GM12878 (cell line): ENCODE data around the gene ERVH48-1.

Experiments
- CHD1 ChIP-seq: IDR thresholded peaks from 2 replicates; pipeline ENCODE4 v1.6.1; 2012; ENCODE audit warnings: low read depth, low read length, improper control_type of control experiment
- DPF2 ChIP-seq: fragments of 450-650 bp; IDR thresholded peaks from 2 replicates; pipeline ENCODE4 v1.6.1; 2017; ENCODE audit warnings: mild to moderate bottlenecking
- GABPA ChIP-seq: IDR thresholded peaks from 2 replicates; pipeline ENCODE4 v1.6.1; 2014; ENCODE audit warnings: antibody characterized with exemption, low read depth, mild to moderate bottlenecking, inconsistent platforms
- JUND ChIP-seq: IDR thresholded peaks from 2 replicates; pipeline ENCODE4 v1.6.1; 2012; ENCODE audit warnings: low read depth, mild to moderate bottlenecking, low read length, improper control_type of control experiment, moderate library complexity
- NR2C1 ChIP-seq: fragments of 450-650 bp; IDR thresholded peaks from 2 replicates; pipeline ENCODE4 v1.6.1; 2017; ENCODE audit warnings: antibody characterized with exemption, mild to moderate bottlenecking, moderate library complexity
- TAF1 ChIP-seq: IDR thresholded peaks from 2 replicates; pipeline ENCODE4 v1.6.1; 2011; ENCODE audit warnings: mild to moderate bottlenecking, low read depth, low read length, borderline replicate concordance
- TCF12 ChIP-seq: IDR thresholded peaks from 2 replicates; pipeline ENCODE4 v1.6.1; 2011; ENCODE audit warnings: low read depth, mild to moderate bottlenecking, low read length
- YY1 ChIP-seq: IDR thresholded peaks from 2 replicates; pipeline ENCODE4 v1.6.1; 2011; ENCODE audit warnings: low read depth, mild to moderate bottlenecking, low read length
- TF ChIP-seq, protein P1 (sequence below), 3 experiments: IDR thresholded peaks in 2 of 3; conservative IDR thresholded peaks in 1 of 3; 2 replicates each; pipeline ENCODE4 v1.5.1; 2011; ENCODE audit warnings: low read depth in 3 of 3, low read length in 3 of 3, mild to moderate bottlenecking in 3 of 3, control low read depth in 2 of 3, moderate library complexity in 2 of 3, inconsistent platforms in 1 of 3, mixed read lengths in 1 of 3; ENCODE audit not compliant: control insufficient read depth in 2 of 3, insufficient read depth in 1 of 3; ENCODE audit errors: extremely low read depth in 1 of 3
- TF ChIP-seq, protein P2 (sequence below): IDR thresholded peaks from 2 replicates; pipeline ENCODE4 v1.6.1; 2011; ENCODE audit warnings: low read depth, low read length, improper control_type of control experiment, borderline replicate concordance

DNA sequence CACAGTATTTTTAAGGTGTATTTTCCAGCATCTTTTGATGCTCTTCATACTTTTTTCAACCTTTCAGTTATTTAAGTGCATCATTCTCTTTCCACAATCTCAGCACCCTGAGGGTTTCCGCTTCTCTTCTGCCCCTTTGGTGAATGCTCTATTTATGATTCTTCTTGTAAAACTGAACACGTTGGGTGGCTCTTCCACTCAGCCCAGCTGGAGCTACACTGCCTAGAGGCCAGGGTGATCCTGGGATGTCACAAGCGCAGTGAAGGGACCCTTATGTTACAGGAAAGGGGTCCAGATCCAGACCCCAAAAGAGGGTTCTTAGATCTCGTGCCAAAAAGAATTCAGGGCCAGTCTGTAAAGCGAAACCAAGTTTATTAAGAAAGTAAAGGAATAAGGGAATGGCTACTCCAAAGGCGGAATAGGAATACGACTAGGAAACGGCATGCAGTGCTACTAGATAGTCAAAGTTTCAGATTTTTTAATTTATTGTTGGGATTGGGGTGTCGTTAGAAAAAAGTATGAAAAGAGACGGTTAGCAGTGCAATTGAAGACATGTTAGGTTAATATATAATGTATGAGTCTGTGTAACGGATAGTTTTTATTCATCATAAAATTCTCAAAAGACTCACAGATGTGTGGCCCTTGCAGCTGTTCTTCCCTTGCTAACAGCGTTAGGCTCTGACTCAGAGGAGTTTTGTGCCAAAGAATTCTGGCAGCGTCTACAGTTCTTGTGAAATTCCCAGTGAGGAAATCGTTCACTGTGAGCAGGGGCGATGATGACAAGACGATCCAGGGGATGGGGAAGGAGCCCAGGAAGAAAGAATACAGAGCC, 14.4 kb upstream of the ERVH48-1 start:
- no peak for TF ChIP-seq CHD1
- TF ChIP-seq, protein P1, sequence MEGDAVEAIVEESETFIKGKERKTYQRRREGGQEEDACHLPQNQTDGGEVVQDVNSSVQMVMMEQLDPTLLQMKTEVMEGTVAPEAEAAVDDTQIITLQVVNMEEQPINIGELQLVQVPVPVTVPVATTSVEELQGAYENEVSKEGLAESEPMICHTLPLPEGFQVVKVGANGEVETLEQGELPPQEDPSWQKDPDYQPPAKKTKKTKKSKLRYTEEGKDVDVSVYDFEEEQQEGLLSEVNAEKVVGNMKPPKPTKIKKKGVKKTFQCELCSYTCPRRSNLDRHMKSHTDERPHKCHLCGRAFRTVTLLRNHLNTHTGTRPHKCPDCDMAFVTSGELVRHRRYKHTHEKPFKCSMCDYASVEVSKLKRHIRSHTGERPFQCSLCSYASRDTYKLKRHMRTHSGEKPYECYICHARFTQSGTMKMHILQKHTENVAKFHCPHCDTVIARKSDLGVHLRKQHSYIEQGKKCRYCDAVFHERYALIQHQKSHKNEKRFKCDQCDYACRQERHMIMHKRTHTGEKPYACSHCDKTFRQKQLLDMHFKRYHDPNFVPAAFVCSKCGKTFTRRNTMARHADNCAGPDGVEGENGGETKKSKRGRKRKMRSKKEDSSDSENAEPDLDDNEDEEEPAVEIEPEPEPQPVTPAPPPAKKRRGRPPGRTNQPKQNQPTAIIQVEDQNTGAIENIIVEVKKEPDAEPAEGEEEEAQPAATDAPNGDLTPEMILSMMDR (IDR thresholded peaks at IDR 0.05 in 2 of 3, conservative IDR thresholded peaks at IDR 0.05 in 1 of 3; ENCODE audit: control insufficient read depth in 2 of 3, extremely low read depth in 1 of 3, insufficient read depth in 1 of 3, low read depth in 3 of 3, low read length in 3 of 3) = no peak
- TF ChIP-seq DPF2 = no peak
- TF ChIP-seq JUND = no peak
- TF ChIP-seq TCF12 = no peak
- no peak for TF ChIP-seq NR2C1
- TF ChIP-seq, protein P2, sequence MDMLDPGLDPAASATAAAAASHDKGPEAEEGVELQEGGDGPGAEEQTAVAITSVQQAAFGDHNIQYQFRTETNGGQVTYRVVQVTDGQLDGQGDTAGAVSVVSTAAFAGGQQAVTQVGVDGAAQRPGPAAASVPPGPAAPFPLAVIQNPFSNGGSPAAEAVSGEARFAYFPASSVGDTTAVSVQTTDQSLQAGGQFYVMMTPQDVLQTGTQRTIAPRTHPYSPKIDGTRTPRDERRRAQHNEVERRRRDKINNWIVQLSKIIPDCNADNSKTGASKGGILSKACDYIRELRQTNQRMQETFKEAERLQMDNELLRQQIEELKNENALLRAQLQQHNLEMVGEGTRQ = no peak
- no peak for TF ChIP-seq GABPA
- TF ChIP-seq TAF1 = no peak
- no peak for TF ChIP-seq YY1
